Stimulated activated CD8-positive, alpha-beta memory T cell treated with anti-CD3 and anti-CD28 coated beads, Interleukin-12 subunit alpha, Interleukin-12 subunit beta, amount 100 ng/mL, for 1 hour (primary cell): ENCODE measurements around the gene STEAP1.
"Not testable (repeated sequence)": the region's sequence is repeated elsewhere in the genome, so short reads cannot be mapped to it uniquely, and the experiment has no call there.

Experiments used
- DNase-seq: peaks from one replicate; pipeline ENCODE4 v3.0.0-alpha.2; 2020; ENCODE audit warnings: low read depth

The STEAP1 gene

GRCh38 chr7:90173127-90173844 lies 19.0 kb downstream of the STEAP1 start:
- DNase-seq: no peak

- DNase-seq: no peak
Observed at GRCh38 chr7:90175667-90176066, 21.4 kb downstream of the STEAP1 start.

GRCh38 chr7:90176195-90176594 lies 21.9 kb downstream of the STEAP1 start:
- DNase-seq: no peak

DNA sequence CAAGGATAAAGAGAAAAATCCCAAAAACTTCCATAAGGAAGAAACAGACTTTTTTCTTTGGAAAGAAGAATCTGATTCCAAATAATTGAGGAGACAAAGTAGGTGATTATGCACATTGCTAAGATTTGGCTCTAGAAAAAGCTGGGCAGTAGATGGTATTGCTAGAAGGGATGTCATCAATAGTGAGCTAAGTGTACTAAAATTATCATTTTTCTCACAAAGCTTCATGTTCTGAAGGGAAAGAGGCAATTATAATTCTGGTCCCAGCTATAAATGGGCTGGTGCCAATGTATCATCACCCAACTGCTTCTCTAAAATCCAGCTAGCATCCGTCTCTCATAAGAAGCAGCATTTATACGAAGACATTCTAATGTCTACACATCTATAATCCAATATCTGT lies 23.9 kb downstream of the STEAP1 start:
- DNase-seq: no peak

DNA sequence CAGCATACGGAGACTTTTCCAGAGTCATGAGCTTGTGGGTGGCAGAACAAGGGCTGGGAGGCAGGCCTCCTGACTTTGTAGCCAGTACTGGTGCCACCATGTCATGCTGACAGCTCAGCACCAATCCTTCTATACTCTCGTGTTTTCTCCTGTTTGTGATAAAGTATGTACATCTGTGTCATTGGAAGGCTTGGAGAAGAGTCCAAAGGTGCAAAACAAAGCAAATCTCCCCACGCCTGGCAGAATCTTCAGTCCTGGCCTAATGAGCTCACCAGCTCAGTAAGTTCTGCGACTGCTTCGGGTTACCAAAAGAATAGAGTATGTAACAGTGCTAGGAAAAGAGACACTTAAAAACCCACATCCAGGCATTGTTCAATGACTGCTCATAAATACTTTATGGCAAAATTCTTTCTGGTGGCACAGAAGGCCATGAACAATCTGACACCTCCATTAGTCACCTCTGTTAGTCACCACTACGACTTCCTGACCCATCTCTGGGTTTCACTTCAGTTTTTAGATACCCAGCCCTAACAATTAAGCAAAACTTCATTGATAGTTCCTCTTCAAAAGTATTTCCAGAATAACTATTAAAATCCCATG lies 24.5 kb downstream of the STEAP1 start:
- no peak for DNase-seq

GRCh38 chr7:90180011-90180585 lies 25.8 kb downstream of the STEAP1 start:
- no peak for DNase-seq

GRCh38 chr7:90180649-90181048 lies 26.4 kb downstream of the STEAP1 start:
- no peak for DNase-seq

DNA sequence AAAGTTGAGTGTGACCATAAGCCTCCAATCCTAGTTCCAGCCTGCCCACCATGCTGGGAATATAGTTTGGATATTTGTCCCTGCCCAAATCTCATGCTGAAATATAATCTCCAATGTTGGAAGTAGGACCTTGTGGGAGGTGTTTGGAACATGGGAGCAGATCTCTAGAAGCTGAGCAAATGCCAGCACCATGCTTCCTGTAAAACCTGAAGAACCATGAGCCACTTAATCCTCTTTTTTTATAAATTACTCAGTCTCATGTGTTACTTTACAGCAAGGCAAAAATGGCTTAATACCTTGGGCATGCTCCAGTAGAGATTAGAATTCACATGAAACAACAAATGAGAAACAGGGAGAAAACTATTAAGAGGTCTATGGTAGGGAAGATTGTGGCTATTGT lies 27.2 kb downstream of the STEAP1 start:
- no peak for DNase-seq

GRCh38 chr7:90186290-90186689 lies 32.0 kb downstream of the STEAP1 start:
- DNase-seq: not testable (repeated sequence)

GRCh38 chr7:90187507-90188050 lies 33.3 kb downstream of the STEAP1 start:
- DNase-seq: no peak

DNA sequence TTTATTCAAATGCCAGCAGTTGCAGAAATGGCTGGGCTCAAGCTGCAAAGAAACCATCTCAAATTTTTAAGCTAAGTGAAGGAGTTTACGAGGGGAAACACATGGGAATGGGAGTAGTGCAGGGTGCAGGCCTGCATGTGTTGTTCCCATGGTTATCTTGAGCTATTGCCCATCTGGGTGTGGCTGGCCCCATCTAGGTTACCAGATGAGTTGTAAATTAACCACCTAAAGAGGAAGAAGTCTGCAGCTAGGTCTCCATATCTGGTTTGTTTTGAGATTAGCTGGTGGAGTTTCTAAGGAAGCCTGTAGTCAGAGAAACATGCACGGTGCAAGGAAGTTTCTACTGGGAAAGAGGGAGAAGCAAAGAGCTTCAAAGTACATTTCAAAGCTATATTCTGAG lies 34.0 kb downstream of the STEAP1 start:
- no peak for DNase-seq

DNA sequence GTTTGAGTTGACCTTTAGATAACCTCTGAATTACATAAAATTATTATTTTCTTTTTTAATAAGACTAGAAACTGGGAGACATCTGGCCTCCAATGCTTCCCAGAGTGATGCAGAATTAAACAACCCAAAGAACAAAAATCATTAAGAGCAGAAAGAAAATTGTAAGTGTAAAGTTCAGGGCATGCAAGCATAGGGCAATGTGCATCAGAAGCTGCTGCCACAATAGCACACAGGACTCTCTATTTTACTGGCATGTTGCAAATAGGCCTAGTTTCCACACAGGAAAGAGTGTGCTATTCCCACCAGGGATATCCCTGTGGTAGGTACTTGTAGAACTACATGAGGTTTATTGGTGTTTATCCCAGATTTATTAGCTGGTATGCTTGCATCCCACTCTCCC lies 36.7 kb downstream of the STEAP1 start:
- no peak for DNase-seq

- DNase-seq: no peak
Observed at GRCh38 chr7:90191648-90192047, 37.4 kb downstream of the STEAP1 start.

- DNase-seq: no peak
Observed at GRCh38 chr7:90192876-90193750, 38.8 kb downstream of the STEAP1 start.

GRCh38 chr7:90194911-90195809 lies 40.9 kb downstream of the STEAP1 start:
- no peak for DNase-seq

GRCh38 chr7:90201500-90202195 lies 47.4 kb downstream of the STEAP1 start:
- no peak for DNase-seq

DNA sequence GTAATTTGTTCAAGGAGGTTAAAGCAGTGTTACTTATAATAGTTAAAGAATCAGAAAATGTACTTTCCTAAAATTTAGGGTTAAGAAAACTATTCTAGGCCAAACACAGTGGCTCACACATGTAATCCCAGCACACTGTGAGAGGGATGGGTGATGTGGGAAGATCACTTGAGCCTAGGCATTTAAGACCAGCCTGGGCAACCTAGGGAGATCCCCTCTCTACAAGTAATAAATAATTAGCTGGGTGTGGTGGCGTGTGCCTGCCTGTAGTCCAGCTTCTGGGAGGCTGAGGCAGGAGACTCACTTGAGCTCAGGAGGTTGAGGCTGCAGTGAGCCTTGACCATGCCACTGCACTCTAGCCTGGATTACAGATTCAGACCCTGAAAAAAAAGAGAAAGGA lies 53.7 kb downstream of the STEAP1 start:
- DNase-seq: no peak

GRCh38 chr7:90209776-90210175 lies 55.5 kb downstream of the STEAP1 start:
- no peak for DNase-seq

GRCh38 chr7:90210475-90210874 lies 56.2 kb downstream of the STEAP1 start:
- no peak for DNase-seq

DNA sequence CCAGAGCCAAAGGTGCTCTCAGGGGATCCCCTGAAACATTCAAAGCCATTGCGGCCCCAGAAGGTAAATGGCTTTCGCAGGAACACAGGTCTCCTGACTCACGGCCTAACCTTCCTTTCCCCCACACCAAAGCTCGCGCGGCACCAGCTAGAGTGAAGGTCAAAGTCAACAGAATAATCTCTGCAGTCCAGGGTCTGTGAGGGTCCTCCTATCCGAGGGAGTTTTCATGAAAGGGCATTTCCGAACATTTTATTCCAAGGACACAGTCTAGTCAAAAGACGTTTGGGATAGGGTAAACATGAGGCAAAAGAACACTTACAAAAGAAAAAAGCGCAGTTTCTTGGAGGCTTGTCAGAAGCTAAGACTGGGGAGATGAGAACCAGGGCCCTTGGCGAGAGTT lies 56.7 kb downstream of the STEAP1 start:
- DNase-seq: no peak
